Stimulated activated CD4-positive, alpha-beta T cell treated with anti-CD3 and anti-CD28 coated beads, Interleukin-1b, Interleukin-23, amount 100 ng/mL, for 24 hours (primary cell): Measurements from ENCODE around the gene TRAF3IP3.
A peak's percentile ranks its signal among the peaks of the same experiment; 100 is the strongest.

Experiments used
- DNase-seq, 4 experiments: peaks; one replicate each; pipeline ENCODE4 v3.0.0-alpha.2; 2020; ENCODE audit warnings: low read depth in 4 of 4, low spot score in 1 of 4

The TRAF3IP3 gene

DNA sequence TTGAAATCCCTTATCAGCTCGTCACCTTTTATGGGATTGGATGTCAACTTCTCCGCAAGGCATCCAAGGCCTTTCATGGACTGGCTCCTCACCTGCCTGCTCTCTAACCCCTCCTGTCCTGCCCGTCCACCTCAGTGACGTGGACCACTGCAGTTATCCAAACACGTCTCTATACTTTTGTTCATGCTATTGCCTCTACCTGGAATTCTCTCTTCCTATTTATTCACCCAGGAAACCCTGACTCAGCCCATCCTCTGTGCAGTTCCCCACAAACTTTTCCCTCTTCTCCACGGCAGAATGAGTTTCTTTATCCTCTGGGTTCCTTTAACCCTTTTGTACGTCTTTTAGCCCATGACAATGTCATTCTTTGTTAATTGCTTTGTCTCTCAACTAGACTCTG is 66.9 kb downstream of the TRAF3IP3 start:
- no peak for DNase-seq

DNA sequence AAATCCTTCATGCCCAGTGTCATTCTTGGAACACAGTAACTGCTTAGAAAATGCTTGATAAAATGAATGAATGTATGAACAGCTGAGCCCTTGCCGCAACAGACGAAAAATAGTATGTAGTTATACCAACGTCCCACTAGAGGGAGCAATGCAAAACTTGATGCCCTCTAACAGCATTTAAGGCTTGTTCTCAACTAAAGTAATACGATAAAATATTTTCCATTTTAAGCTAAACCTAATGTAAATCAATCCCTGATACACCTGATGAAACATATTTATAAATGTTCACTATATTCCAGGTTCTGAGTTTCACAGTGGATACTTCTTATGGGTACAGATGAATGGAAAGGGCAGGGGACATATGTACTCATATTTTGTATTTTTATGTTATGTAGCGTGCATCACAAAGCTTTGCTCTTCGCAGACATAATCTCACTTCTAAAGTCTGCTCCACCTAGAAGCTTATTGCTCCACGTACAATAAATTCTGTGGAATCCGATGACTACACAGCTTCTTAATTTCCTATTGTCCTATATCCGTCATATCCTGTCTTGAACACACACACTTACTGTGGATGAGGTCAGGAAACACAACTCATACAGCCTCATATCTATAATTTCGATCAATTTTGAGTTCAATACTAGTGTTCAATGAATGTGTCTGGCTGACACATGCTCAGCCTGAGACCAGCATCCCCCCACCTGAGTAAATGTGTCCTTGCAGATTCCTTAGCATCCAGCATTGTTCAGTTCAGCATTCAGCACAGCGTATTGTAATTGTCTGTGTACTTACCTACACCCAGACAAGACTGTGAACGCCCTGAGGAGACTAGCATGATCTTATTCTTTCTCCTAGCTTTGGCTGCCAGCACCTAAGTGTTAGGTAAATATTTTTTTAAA is 67.5 kb downstream of the TRAF3IP3 start:
- DNase-seq = no peak

DNA sequence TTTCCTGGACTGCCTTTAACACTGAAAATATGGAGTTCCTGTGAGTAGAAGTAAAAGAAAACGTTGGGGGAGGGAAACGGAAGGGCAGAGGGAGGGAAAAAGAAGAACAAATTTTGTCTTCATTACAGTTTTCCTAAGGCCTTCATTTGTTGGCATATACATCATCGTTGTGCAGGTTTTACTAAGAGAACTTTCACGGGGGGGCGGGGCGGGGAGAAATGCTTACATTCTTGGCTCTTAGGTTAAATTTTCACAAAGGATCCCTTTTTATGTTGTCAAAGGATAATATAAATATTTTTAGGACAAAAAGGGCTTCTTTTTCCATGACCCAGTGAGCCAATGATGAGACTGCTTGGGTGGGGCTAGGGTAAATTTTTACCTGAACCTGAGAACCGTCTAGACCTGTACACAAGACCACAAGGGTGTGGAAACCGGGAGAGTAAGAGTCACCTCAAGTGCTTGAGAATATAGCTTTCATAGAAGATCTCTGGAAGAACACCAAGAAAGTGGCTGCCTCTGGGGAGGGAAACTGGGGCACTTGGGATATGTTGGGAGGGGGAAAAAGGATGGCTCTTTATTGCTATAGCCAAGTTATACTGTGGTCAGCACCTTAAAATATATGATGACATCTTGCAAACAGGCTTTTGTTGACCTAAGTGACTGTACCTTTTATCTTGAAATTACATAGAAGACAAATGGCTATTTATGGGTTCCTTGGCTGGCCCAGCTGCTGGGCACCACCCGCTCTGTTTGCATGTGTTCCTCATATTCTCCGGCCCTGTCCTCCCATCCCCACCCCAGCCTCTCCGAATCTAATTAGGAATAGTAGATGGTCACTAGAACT is 70.0 kb downstream of the TRAF3IP3 start:
- DNase-seq = no peak

DNA sequence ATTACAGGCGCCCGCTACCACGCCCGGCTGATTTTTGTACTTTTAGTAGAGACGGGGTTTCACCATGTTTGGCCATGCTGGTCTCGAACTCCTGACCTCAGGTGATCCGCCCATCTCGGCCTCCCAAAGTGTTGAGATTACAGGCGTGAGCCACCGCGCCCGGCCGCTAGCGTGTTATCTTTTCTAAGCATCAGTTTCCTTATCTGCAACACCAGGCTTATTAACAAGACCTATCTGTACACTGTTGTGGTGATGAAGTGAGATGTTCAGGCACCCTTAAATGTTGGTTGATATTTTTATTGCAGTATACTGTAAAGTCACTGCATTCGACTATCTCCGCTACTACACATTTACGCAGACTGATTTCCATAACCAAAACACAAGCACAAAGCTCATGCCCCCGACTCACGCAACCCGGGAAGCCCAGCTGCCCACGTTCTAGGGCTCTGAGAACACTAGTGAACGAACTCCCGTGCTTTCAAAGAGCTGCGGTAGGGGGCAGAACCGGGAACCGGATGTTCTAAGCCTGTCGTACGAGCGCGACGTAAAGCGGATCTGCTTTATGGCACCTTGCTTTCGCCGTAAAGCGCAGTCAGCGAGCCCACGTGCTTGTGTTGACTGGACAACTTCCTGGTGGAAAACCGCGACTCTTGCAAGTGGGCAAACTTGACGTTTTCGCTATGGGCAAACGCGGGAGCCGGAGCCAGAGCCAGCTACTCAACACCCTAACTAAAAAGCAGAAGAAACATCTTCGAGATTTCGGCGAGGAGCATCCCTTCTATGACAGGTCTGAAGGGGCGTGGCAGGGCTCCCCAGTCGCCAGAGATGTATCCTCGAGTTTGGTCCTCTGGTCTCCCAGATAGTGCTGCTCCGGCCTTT is 71.8 kb downstream of the TRAF3IP3 start, which contains the start of gene UTP25:
Gene UTP25, plus strand, starts transcription at position 589 of the 879 bp plus-strand sequence. Its CDS starts 92 bp downstream, at position 681.
- peak; percentile 78 to 88 (median 82) for DNase-seq

DNA sequence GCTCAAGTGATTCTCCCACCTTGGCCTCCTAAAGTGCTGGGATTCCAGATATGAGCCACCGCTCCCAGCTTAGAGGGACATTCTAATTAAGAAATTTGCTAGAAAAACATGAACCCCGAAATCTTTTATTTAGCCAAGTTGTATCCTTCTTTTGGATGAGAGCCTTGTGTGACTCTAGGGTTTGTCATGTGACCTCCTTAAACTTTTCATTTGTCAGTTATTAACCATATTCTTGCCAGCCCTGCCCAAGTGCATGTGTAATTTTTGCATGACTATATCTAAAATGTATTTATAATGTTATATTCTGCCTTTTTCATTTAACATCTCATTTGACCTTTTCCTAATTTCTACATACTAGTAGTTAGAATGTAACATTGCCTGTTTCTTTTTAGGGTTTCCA is 73.9 kb downstream of the TRAF3IP3 start:
- DNase-seq = no peak

DNA sequence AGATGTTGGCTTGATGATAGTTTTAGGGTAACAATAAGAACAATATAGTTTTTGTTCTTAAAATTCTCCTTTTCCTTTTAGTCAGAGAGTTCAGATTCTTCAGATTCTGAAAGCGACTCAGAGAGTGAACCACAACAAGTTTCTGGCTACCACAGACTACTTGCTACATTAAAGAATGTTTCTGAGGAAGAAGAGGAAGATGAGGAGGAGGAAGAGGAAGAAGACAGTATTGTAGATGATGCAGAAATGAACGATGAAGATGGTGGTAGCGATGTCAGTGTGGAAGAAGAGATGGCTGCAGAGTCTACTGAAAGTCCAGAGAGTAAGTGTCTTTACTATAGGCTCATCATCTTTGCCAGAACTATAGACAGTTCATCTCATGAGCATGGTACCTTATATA is 74.9 kb downstream of the TRAF3IP3 start:
- no peak for DNase-seq

DNA sequence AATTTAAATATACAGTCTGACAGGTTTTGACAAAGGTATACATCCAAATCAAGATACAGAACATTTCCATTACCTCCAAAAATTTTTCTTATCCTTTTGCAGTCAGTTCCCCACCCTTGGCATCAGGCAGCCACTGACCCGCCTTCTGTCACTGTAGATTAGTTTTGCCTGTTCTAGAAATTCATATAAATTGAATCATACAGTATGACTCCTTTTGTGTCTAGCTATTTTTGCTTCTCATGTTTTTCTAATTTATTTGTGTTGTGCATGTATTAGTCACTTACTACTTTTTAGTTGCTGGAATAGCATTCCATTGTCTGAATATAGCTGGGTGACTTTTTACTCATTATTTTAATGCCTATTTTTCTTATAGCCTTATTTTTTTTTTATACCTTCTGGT is 75.8 kb downstream of the TRAF3IP3 start:
- no peak for DNase-seq
